Right ventricle myocardium inferior (tissue), 1 donor: ENCODE results near the gene CYP46A1. TPM values are rescaled to one million over a fixed set of nuclear protein-coding genes. Genes with fewer than 3 reads are reported as not detected.

Experiments used
- ATAC-seq: fragments of 200-7000 bp; cut with Tn5 transposase; one replicate; pipeline ENCODE4 v1.9.1; 2020; ENCODE audit warnings: mild to moderate bottlenecking, moderate library complexity
- DNase-seq: peaks from one replicate; pipeline ENCODE4 v3.0.0; 2021; ENCODE audit errors: missing footprints
- intact Hi-C: fragments of 100-400 bp; cut with DNase I; formaldehyde crosslinking; loops from one replicate; pipeline ENCODE4 v1.11.0; 2022
- total RNA-seq: library from RNA; stranded (reverse); fragmentation: NEBNext Ultra II Directional; extraction: Animal tissue kit (Norgen Biotek cat#: 25700); gene quantifications from one replicate; pipeline ENCODE4 v1.2.1, GENCODE V29; 2021
- donor health status: DM: no; HTN: yes; CAD: no; lungs with severe emphysema.

CYP46A1 gene
- total RNA-seq, 1 donor from 2014 or later, result 2.2 TPM

GRCh38 chr14:99747582-99748330 lies 63.7 kb downstream of the CYP46A1 start:
- ATAC-seq (no peak), DNase-seq (peak; percentile 65)
- intact Hi-C loops, result no loop called here

- ATAC-seq (no peak), DNase-seq (no peak)
- intact Hi-C loops, result no loop called here
Observed at GRCh38 chr14:99748529-99748928, 64.4 kb downstream of the CYP46A1 start.

- DNase-seq, result no peak
- intact Hi-C loops, result no loop called here
- ATAC-seq, result no peak
Observed at GRCh38 chr14:99749142-99749541, 65.0 kb downstream of the CYP46A1 start.

GRCh38 chr14:99749763-99750715 lies 65.9 kb downstream of the CYP46A1 start:
- peak; percentile 65 for DNase-seq
- peak; percentile 45 for ATAC-seq
- intact Hi-C loops, result loop anchor here (5.0 kb wide), 1 partner anchor 42 kb away; the partner anchor contains the start of gene EML1

DNA sequence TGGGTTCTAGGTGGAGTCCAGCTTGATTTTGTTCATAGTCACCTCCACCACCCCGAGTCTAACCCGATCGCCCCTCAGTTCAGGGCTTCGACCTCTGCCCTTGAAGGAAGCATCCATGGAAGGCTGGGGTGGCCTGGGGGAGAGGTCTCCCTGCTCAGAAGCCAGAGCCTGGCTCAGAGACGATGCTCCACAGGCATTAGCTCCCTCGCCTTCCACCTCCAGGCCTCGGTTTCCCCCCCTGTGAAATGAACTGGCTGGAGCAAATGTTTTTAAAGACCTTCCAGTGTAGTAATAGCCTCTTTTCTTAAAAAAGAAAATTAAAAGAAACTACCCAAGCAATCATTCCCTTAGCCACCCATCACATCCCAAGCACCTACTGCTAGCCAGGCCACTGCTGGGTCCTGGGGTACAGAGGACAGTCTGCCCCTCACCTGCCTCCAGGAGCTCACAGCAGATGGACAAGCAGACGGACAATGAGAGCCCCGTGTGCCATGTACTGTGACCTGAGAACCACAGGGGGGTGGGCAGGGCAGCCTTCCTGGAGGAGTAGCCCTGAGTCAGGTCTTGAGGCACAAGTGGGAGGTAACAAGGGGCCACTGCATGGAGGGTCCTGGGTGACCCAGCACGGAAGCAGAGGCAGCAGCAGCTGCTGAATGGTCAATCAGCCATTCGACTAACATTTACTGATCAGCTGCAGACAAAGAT lies 66.8 kb downstream of the CYP46A1 start:
- DNase-seq, result no peak
- intact Hi-C loops, result loop anchor here (5.0 kb wide), 1 partner anchor 41 kb away; the partner anchor contains the start of gene EML1
- ATAC-seq, result no peak

- ATAC-seq (no peak), DNase-seq (no peak)
- intact Hi-C loops, result loop anchor here (5.0 kb wide), 1 partner anchor 40 kb away; the partner anchor contains the start of gene EML1
Observed at GRCh38 chr14:99751539-99752485, 67.7 kb downstream of the CYP46A1 start.

DNA sequence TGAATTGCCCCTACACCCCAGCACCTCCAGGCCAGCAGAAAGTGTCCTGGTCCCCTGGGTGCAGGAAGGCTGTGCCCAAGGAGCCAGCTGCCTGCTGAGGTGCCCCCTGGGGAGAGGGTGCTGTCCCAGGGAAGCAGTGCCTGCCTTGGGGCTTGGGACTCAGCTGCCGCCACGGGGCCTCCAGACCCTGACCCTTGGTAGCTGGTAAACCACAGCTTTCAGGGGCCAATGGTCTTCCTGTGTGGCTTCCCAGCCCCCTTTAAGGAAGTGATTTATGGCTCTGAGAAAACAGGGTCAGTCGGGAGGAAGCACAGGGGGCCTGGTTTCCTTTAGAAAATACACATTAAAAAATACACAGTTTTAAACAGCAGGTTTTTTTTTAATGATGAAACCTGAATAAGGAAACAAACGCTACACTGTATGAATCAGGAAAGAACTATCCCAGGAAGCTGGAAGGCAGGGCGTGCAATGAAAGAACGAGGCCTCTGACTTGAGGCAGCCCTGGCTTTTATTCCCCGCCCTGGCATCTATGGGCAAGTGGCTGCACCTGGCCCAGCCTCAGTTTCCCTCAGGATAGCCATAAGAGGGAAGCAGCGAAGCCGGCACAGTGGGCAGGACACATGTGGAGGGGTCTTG lies 68.5 kb downstream of the CYP46A1 start:
- ATAC-seq, result no peak
- DNase-seq, result no peak

GRCh38 chr14:99753225-99754140 lies 69.4 kb downstream of the CYP46A1 start:
- intact Hi-C loops, result loop anchor here (5.0 kb wide), 1 partner anchor 39 kb away; the partner anchor contains the start of gene EML1
- DNase-seq (no peak), ATAC-seq (no peak)

More for the DNA sequence above, 68.5 kb downstream of the CYP46A1 start:
- intact Hi-C loops, result loop anchor here (5.0 kb wide), 1 partner anchor 40 kb away; the partner anchor contains the start of gene EML1

GRCh38 chr14:99754141-99755067 lies 70.3 kb downstream of the CYP46A1 start:
- ATAC-seq (no peak), DNase-seq (no peak)
- intact Hi-C loops, result loop anchor here (5.0 kb wide), 1 partner anchor 38 kb away; the partner anchor contains the start of gene EML1

DNA sequence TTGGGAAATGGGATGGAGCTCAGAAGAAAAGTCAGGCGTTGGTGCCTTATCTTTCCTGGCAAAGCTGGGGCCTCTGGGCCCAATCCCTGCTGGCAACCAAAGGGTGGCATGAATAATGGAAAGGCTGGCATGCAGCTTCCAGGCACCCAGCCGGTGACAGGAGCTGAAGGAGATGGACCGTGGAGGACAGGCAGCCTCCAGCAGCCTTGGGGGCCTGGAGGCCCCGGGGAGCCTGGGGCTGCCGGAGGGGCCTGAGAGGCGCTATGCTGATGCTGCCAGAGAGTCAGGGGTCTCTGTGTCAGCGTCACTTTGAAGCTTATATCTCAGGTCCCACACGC lies 70.9 kb downstream of the CYP46A1 start:
- DNase-seq, result peak; percentile 66
- ATAC-seq, result peak; percentile 16
- intact Hi-C loops, result no loop called here

GRCh38 chr14:99755629-99756603 lies 71.8 kb downstream of the CYP46A1 start:
- ATAC-seq, result peak; percentile 79
- intact Hi-C loops, result no loop called here
- DNase-seq, result peak; percentile 91

DNA sequence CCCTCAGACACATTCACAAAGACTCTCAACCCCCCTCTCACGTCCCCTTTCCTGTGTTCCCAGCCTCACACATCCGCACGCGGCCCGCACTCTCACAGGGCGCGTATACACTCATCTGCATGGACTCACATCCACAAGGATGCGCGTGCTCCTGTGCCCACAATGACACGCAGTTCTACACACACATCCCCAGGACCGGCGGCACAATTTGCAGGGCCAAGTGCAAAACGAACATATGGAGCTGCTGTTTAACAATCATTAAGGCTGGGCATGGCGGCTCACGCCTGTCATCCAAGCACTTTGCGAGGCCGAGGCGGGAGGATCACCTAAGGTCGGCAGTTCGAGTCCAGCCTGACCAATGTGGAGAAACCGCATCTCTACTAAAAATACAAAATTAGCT lies 72.7 kb downstream of the CYP46A1 start:
- intact Hi-C loops, result no loop called here
- no peak for ATAC-seq
- peak; percentile 69 for DNase-seq

DNA sequence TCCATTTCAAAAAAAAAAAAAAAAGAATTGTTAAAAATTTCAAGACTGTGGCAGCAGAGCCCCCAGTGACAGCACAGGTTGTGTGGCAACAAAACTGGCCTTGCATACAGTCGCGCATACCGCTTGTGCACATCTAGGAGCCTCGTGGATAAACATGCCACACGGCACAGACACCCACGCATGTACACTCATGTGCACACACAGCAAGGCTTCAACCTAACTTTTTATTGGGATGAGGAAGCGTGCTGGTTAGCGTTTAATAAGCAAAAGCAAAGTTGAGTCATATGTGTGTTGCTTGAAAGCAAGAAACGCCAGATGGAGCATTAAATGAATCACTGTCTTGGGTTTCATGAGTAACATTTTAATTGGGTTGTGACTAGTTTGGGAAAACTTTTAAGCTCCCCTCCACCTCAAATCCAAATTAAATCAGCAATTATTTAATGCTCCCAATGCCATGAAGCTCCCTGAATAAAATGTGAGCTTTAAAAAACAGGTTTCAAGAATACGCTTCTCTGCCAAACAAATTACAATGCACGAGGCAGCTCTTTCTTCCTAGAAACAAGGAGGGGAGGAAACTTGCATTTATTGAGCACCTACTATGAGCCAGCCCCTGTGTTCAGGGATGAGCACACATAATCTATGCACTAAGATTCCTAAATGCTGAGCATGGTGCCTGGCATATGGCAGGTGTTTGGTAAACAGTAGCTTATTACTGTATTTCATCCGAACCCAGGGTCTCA lies 73.4 kb downstream of the CYP46A1 start:
- no peak for ATAC-seq
- DNase-seq, result no peak
- intact Hi-C loops, result no loop called here
